ENCODE results near the gene PROM1.

Gene PROM1

DNA sequence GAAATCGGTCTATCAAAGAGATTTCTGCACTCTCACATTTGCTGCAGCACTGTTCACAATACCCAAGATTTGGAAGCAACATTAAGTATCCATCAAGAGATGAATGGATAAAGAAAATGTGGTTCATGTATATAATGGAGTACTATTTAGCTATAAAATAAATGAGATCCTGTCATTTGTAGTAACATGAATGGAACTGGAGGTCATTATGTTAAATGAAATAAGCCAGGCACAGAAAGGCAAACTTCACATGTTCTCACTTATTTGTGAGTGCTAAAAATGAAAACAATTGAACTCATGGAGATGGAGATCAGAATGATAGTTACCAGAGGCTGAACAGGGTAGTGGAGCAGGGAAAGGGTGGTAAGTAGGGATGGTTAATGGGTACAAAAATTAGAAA lies 17.0 kb upstream of the PROM1 start:
- DNase-seq (ENCODE audit: low read depth): no peak

DNA sequence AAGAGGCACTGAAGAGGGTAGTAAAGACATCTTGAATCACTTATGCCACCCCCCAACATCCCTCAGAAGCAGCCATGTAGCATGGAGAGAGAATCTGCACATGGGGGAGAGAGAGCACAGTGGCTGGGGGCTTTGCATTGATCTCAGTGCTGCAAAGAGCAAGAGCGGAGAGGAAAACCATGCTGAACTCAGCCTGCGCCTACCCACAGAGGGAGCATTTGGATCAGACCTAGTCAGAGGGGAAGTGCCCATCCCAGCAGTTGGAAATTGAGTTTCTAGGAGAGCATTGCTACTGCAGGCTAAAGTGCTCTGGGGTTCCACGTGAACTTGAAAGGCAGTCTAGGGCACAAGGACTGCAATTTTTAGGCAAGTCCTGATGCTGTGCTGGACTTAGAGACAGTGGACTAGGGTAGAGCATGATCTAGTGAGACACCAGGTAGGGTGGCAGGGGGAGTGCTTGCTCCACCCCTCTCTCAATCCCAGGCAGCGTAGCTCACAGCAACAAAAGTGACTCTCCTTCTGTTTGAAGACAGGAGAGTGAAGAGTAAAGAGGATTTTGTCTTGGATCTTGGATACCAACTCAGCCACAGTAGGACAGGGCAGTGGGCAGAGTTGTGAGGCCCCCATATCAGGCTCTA lies 9.0 kb upstream of the PROM1 start:
- TF ChIP-seq CTCF (IDR thresholded peaks at IDR 0.05; ENCODE audit: control insufficient read depth, insufficient read depth, low read depth, low read length, missing control alignments): no peak
- H3K4me3 ChIP-seq (ENCODE audit: control insufficient read depth, low read depth, low read length): no peak overlapping the region
- no peak for DNase-seq (ENCODE audit: low read depth)

More for the DNA sequence above, 17.0 kb upstream of the PROM1 start:
- H3K4me3 ChIP-seq (ENCODE audit: control insufficient read depth, low read depth, low read length): no peak overlapping the region
- TF ChIP-seq CTCF (IDR thresholded peaks at IDR 0.05; ENCODE audit: control insufficient read depth, insufficient read depth, low read depth, low read length, missing control alignments): no peak

GRCh38 chr4:16090096-16090705 lies 6.4 kb upstream of the PROM1 start:
- DNase-seq (ENCODE audit: low read depth): no peak
- TF ChIP-seq CTCF (IDR thresholded peaks at IDR 0.05; ENCODE audit: control insufficient read depth, insufficient read depth, low read depth, low read length, missing control alignments): no peak

GRCh38 chr4:16089156-16089555 lies 5.3 kb upstream of the PROM1 start:
- TF ChIP-seq CTCF (IDR thresholded peaks at IDR 0.05; ENCODE audit: control insufficient read depth, insufficient read depth, low read depth, low read length, missing control alignments): no peak
- DNase-seq (ENCODE audit: low read depth): no peak
- H3K4me3 ChIP-seq (ENCODE audit: control insufficient read depth, low read depth, low read length): no peak overlapping the region

More at GRCh38 chr4:16090096-16090705, 6.4 kb upstream of the PROM1 start:
- H3K4me3 ChIP-seq (ENCODE audit: control insufficient read depth, low read depth, low read length): no peak overlapping the region

- DNase-seq (ENCODE audit: low read depth): no peak
- no peak overlapping the region for H3K4me3 ChIP-seq (ENCODE audit: control insufficient read depth, low read depth, low read length)
- TF ChIP-seq CTCF (IDR thresholded peaks at IDR 0.05; ENCODE audit: control insufficient read depth, insufficient read depth, low read depth, low read length, missing control alignments): no peak
Measured at GRCh38 chr4:16088601-16089000, 4.8 kb upstream of the PROM1 start.

DNA sequence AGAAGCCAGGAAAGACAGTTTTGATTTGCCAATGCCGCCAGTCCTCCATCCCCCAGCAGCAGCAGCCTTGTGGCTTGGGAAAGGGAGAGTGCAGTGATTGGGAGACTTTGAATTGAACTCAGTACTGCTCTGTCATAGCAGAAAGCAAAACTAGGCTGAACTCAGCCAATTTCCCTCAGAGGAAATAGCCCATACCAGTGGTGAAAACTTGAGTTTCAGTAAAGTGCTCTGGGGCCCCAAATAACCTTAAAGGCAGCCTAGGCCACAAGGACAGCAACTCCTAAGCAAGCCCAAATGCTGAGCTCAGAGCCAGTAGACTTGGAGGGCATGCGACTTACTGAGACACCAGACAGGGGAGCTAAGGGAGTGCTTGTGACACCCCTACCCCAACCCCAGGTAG lies 2.0 kb upstream of the PROM1 start:
- no peak for TF ChIP-seq CTCF (IDR thresholded peaks at IDR 0.05; ENCODE audit: control insufficient read depth, insufficient read depth, low read depth, low read length, missing control alignments)
- no peak for DNase-seq (ENCODE audit: low read depth)
- H3K4me3 ChIP-seq (ENCODE audit: control insufficient read depth, low read depth, low read length): no peak overlapping the region
